Stimulated activated CD4-positive, alpha-beta T cell treated with anti-CD3 and anti-CD28 coated beads, Interleukin-12 subunit alpha, Interleukin-12 subunit beta, amount 100 ng/mL, for 4 hours (primary cell): ENCODE data around the gene ACTR1B.
"Not testable (repeated sequence)": the region's sequence is repeated elsewhere in the genome, so short reads cannot be mapped to it uniquely, and the experiment has no call there.

ENCODE experiments used
- DNase-seq: peaks from one replicate; pipeline ENCODE4 v3.0.0-alpha.2; 2020

ACTR1B gene

DNA sequence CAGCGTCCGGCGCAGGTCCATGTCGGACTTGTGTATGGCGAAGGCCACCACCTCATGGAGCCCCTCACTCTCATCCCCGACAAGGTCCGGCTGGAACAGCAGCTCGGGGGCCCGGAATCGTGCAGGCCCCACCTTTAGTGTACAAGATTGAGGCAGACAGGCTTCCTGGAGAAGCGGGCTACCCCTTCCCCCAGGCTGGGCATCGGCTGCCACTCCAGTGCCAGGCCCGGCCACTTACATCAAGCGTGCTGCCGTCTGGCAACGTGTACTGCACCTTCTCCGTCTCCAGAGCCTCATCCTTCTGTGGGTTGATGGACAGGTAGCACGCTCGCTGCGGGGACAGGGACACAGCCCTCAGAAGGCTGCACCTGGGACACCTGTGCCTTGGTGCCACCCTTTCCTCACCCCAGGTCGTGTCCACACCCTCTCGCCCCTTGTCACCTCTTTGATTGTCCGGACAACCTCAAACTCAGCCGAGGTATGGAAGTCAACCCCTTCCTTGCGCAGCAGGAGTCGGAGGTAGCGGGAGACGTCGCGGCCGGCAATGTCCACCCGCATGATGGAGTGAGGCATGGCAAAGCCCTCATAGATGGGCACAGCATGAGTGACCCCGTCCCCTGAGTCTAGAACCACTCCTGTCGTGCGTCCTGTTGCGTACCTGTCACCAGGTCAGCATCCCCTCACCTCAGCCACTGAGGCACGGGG, 5.7 kb downstream of the ACTR1B start:
- no peak for DNase-seq

DNA sequence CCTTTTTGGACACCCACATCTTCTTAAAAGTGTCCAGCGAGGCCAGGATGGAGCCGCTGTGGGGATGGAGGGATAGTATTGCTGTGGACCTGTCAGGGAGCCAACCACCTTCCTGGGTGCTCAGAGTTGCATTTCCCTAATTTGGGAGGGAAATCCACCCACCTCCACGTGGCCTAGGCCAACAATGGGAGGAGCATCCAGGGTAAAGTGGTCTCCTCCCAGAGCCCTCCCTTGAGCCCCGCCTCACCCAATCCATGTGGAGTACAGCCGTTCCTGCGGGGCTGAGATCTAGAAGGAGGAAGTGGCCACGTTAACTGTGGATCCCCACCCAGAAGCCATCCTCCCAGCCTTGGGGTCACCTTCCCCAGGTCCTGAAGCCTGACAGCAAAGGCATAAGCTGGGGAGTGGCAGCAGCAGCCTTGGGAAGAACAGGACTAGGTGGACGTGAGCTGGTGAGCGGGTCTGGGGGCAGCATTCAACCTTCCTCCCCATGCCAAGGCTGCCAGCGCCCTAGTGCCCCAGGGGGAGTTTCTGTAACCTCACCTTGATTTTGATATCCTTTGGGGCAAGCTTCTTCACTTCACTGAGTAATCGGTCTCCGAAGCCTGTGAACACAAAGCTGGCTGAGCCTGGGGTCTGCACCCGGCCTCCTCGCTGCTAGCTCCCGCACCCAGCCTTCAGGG, 6.8 kb downstream of the ACTR1B start:
- no peak for DNase-seq

- no peak for DNase-seq
These were observed 7.6 kb downstream of the ACTR1B start for GRCh38 chr2:97656129-97656755.

DNA sequence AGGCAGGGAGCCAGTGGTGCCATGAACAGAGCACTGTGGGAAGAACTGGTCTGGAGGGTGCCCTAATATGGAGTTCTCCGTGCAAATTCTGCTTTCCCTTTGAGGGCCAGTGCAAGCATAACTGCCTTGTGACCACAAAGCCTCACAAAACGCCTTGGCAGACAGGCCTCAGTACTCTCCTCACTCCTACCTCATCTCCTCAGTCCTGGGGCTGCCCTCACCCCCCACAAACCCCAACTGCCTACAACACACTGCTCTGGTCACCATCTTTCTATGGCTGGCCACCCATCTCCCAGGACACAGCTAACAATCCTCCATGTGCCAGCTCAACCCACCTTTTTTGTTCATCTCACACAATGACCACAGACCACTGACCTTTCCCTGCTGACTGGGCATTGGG, 9.1 kb downstream of the ACTR1B start:
- no peak for DNase-seq

DNA sequence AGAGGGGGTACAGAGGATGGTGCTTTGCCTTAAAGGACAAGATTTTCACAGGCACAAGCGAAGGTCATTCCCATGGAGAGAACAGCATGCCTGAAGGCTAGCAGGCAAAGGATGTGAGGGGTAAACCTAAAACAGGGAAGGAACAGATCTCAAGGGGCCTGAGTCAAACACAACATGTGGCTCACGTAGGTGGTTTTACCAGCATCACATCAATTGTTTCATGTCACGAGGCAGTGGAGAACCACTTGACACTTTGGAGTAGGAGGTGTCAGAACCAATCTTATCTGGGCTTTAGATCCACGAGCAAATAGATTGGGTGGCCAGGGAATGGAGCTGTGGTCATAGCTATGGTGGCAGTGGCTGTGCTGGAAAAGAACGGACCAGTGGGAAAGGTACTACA, 9.5 kb downstream of the ACTR1B start:
- DNase-seq, result no peak

- no peak for DNase-seq
These were observed 10.0 kb downstream of the ACTR1B start for GRCh38 chr2:97653874-97654273.

DNA sequence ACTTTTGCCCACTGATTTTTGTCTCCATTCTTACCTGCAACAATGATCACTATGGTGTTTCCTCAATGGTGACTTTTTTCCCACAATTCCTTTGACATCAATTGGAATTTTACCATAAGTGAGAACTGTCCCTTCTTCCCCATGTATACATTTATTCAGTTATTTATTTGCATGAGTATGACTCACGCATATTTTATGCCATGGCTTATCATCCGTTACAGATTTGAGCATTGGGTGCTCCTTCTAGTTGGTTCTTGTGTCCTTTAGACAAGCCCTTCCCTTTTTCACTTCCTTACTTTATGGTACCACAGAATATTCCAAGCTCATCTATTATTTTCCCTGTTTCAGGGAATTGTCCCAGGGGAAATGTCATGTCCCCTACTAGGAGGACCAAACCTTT, 10.4 kb downstream of the ACTR1B start:
- DNase-seq, result no peak

DNA sequence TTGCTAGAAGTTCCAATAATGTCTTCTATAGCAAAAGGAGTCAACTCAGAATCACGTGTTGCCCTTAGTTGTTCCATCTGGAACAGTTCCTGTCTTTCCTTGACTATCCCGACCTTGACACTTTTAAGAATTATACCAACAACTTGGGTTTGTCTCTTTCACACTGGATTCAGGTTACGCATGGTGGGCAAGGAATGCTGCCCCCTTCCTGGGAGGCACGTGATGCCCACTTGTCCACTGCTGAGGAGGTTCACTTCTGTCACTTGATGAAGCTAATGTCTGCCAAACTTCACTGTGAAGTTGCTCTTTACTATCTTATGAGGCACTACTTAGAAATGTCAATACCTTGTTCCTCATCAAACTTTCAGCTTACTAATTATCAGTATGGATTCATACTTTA, 12.7 kb downstream of the ACTR1B start:
- DNase-seq, result no peak

DNA sequence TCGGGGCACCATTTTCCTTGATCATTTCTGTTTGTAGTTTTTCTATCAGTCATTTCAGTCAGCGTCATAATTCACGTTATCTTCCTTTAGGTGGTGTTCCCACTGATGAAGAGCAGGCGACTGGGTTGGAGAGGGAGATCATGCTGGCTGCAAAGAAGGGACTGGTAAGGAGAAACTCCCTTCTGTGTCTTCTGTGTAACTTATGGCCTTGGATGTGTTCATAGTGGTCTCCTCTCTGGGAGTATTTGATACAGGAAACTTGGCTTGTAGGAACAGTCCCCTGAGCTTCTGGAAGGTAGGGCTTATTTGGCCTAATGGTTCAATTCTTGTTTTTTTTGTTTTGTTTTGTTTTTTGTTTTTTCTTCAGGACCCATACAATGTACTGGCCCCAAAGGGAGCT, 16.9 kb downstream of the ACTR1B start:
- no peak for DNase-seq

DNA sequence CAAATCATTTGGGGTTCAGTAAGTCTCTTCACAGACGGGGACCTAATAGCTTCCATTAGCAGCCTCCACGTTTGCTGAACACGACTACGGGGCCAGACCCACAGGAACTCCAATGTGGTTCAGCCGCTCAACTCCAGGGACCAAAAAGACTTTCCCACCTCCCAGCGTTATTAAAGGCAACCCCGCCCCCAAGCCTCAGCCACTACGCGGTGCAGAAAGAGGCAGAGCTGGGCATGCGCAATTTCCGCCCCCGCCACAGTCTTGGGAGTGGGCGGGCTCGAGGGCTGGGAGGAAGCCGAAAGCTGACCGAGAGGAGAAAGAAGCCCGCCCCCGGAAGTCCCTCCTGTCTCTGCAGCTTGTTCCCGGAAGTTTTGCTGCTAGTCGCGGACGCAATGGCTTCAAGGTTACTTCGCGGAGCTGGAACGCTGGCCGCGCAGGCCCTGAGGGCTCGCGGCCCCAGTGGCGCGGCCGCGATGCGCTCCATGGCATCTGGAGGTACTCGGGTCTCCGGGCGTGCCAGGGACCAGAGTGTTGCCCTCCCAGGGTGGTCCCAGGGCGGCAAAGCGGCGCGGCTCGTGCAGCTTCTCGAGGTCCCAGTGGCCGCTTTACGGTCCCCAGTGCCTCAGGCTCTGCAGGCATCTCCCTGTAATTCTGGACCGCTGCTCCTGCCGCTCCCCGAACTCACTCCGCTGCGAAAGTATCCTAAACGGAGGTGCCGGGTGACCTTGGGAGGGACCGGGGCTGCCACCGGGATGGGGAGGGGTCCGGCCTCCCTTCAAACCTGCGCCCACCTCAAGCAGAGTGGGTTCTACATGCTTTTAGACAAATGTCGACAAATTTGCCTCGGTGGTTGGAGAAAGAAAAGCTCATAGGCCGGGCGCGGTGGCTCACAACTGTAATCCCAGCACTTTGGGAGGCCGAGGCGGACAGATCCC, 17.9 kb downstream of the ACTR1B start, which contains the start of gene COX5B:
Gene COX5B, plus strand, starts transcription at position 368 of the 935 bp plus-strand sequence. Its CDS starts 25 bp downstream, at position 393.
- peak; percentile 97 for DNase-seq

DNA sequence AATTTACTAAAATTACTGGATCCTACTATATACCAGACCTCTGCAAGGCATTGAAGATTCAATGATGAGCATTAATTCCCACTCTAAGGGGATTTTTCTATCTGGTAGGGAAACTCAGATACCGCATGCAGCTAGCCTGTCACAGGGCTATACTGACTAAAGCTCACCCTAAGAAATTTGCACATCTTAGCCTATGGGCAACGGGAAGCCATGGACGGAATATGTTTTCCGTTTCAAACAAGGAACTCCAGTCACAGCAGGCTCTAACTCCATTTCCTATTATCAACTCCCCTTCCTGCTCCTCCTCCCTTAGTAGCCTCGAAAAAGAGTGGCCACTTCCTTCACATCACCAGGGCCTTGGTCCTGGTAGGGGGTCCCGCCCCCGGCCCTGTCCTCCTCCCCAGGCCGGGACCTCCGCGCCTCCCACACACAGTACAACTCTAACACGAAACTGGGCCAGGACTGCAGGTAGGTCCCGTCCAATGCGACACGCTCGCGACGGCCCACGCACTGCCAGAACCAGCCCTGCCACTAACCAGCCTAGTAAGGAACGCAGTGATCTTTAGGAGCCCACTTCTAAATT, 18.6 kb downstream of the ACTR1B start:
- no peak for DNase-seq

GRCh38 chr2:97644023-97644717, 19.7 kb downstream of the ACTR1B start:
- DNase-seq, result no peak

DNA sequence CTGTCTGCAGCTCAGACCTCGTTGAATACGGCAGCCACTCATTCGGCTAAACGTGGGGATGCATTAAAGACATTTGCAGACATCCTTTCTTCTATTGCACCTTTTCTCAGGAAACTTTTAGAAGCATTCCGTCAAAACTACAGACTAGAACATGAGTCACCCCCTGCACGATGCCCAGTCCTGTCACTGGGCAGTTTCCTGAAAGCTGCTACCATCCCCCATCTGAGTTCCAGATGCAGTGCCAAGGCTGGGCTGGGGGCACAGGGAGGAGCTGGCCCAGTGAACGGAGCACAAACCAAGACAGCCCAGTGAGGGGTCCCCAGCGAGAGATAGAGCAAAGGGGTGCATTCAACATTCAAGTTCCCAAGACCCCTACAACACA, 37.8 kb downstream of the ACTR1B start:
- DNase-seq, result not testable (repeated sequence)

- not testable (repeated sequence) for DNase-seq
These were observed 38.3 kb downstream of the ACTR1B start for GRCh38 chr2:97625354-97626048.

- not testable (repeated sequence) for DNase-seq
These were observed 40.9 kb downstream of the ACTR1B start for GRCh38 chr2:97622976-97623375.

DNA sequence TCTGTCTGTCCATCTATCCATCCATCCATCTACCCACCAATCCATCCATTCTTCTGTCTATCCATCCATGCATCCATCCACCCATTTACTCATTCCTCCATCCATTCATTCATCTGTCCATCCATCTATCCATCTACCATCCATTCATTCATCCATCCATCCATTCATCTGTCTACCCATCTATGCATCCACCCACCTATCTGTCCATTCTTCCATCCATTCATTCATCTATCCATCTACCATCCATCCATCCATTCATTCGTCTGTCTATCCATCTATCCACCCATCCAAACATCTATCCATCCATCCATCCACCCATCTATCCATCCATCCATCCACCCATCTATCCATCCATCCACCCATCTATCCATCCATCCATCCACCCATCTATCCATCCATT, 43.4 kb downstream of the ACTR1B start:
- DNase-seq, result not testable (repeated sequence)

- not testable (repeated sequence) for DNase-seq
These were observed 44.7 kb downstream of the ACTR1B start for GRCh38 chr2:97618939-97619827.

- no peak for DNase-seq
These were observed 45.9 kb downstream of the ACTR1B start for GRCh38 chr2:97617911-97618310.

DNA sequence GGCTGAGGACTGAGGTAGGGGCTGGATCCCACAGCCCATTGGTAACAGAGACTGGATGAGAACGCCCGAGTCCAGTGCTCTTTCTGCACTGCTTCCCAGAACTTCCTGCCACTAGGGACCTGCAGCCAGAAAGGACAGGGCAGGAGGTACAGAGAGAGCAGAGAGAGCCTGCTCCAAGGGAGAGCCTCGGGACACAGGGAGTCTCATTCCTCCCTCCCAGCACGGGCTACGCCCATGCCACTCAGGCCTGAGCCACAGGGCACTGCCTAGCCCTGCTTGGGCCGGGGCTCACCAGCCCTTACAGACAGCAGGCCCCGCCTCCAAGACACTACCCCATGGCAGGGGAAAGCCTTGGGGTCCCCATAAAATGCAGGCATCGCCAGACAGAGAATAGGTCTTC, 48.1 kb downstream of the ACTR1B start:
- DNase-seq, result not testable (repeated sequence)

DNA sequence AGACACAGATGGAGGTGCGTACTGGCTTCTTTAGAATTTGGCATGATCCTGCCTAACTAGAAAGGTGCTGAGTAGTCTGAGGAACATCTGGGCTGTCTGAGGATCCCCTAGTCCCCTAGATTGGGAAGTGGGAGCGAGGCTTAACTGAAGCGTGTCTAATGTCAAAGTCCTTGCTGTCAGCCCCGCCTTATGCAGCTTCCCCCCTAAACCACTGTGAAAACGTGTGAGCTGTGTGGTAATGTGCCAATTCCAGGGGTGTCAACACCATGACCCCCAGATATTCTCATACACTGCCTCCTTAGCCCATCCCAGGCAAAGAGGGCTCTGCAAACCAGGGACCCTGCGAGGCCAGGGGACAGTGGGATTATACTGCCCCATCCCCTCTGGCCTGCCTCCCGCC, 51.9 kb downstream of the ACTR1B start:
- DNase-seq, result not testable (repeated sequence)
